ENCODE measurements around the gene BCO2. TPM values are rescaled to one million over a fixed set of nuclear protein-coding genes. Genes with fewer than 3 reads are reported as not detected.

Gene BCO2
- total RNA-seq, 1 experiment from 2014 or later: 0.31 TPM

DNA sequence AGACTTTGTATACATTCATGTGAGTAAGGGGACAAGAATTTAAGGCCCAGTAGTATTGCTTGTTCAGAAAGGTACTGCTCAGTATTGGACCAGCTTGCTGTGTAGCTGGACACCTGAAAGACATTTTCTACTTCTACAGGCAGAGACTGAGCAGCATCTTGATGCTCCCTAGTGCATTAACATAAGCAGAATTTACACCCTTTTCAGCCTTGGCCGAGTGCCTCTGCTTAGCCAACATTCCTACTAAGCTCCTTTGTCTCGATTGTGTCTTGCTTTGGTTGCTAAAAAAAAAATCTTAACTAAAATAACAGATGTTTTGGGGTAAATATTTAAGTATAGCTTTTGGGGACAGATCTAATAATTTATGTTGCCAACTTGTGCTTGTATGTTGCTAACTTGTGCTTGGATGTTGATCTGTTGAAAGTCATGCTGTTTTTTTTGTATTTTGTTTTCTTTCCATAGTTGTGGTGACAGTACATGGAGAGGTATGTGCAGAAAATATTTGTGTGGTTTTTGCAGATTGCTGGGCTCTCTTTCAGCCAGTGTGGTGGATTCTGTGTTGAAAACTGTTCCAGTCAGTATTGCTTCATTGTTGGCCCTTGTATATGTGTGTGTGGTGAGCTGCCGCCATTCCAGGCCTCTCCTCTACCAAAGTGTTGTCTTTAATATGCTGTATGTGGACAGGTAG, 54.6 kb downstream of the BCO2 start:
- DNase-seq: no peak
- H3K4me3 Mint-ChIP-seq: no peak overlapping the region
- H3K27ac ChIP-seq (ENCODE audit: insufficient read length, low read depth, low read length): no peak overlapping the region

More for the DNA sequence above, 54.6 kb downstream of the BCO2 start:
- H4K5ac ChIP-seq (ENCODE audit: insufficient read length, low read depth, low read length): no peak overlapping the region
- H3K79me1 ChIP-seq (ENCODE audit: insufficient read depth, low read depth, low read length, poor library complexity, severe bottlenecking): no peaks in the 10 kb centered on the region
- no peak for TF ChIP-seq CTCF (conservative IDR thresholded peaks at IDR 0.05)
- H3K4ac ChIP-seq (ENCODE audit: low read depth, low read length): no peak overlapping the region
- no peak overlapping the region for H3K4me2 ChIP-seq (ENCODE audit: insufficient read depth, insufficient read length, low read length)
- H4K20me1 ChIP-seq (ENCODE audit: control insufficient read depth, insufficient read depth, insufficient read length): no peaks in the 10 kb centered on the region
- no peak overlapping the region for H3K18ac ChIP-seq (ENCODE audit: insufficient read length, low read depth, low read length)
- H2BK20ac ChIP-seq (ENCODE audit: low read depth, low read length, poor library complexity, severe bottlenecking): no peak overlapping the region
- H4K91ac ChIP-seq (ENCODE audit: insufficient read length, low read depth, low read length): no peak overlapping the region
- H2BK5ac ChIP-seq (ENCODE audit: insufficient read length, low read length): no peak overlapping the region
- no peaks in the 10 kb centered on the region for H3K27me3 ChIP-seq (ENCODE audit: insufficient read depth, low read length)
- H4K8ac ChIP-seq (replicated peaks; ENCODE audit: insufficient read length, low read depth, low read length): no peak overlapping the region
- H3T11ph ChIP-seq (ENCODE audit: low read length): no peak overlapping the region
- H3K27ac Mint-ChIP-seq: no peak overlapping the region
- no peaks in the 10 kb centered on the region; the same call in 1 of the 2 replicates for H3K4me1 ChIP-seq (ENCODE audit: insufficient read depth, low read length)
- H3K23me2 ChIP-seq (ENCODE audit: insufficient read length, low read depth, low read length, poor library complexity, severe bottlenecking): peaks cover 8% of the 10 kb centered on the region
- H3K27me3 Mint-ChIP-seq (ENCODE audit: low read depth): peaks cover under 1% of the 10 kb centered on the region; the same call in 1 of the 2 replicates
- no peaks in the 10 kb centered on the region for H3K9me3 Mint-ChIP-seq
- H2BK12ac ChIP-seq (ENCODE audit: insufficient read length, low read depth, low read length): no peak overlapping the region
- H2AFZ ChIP-seq (ENCODE audit: low read length): no peak overlapping the region
- no peaks in the 10 kb centered on the region; the same call in 1 of the 2 replicates for H3K79me2 ChIP-seq (ENCODE audit: insufficient read depth, low read length)
- no peaks in the 10 kb centered on the region for H3K9me3 ChIP-seq (ENCODE audit: control insufficient read depth, low read depth, low read length)
- no peak overlapping the region for H3K23ac ChIP-seq (ENCODE audit: insufficient read length, low read depth, low read length)
- no peak overlapping the region for H2AK5ac ChIP-seq (ENCODE audit: insufficient read length, low read length)
- no peak overlapping the region for H2BK15ac ChIP-seq (ENCODE audit: low read depth, low read length)
- no peak overlapping the region for H3K9ac ChIP-seq (ENCODE audit: extremely low read depth, insufficient read length, low read length)
- H2BK120ac ChIP-seq (ENCODE audit: low read depth, low read length, poor library complexity, severe bottlenecking): no peak overlapping the region
- peaks cover 8 to 16% of the 10 kb centered on the region in 2 experiments for H3K4me1 Mint-ChIP-seq
- peaks cover 2 to 36% (median 25%) of the 10 kb centered on the region in 3 experiments for H3K36me3 Mint-ChIP-seq (ENCODE audit: insufficient read depth in 1 of 3, low read depth in 3 of 3)
- no peak overlapping the region for H3K14ac ChIP-seq (ENCODE audit: insufficient read depth, low read length)
- WGBS (ENCODE audit: extremely low coverage, insufficient read length, low lambda C conversion rate): no CpG with 5 or more reads among the region's 3 CpGs
- no peak overlapping the region for H3K56ac ChIP-seq (ENCODE audit: insufficient read length, low read depth, low read length)
